ENCODE data around the gene AIMP1.
A peak's percentile ranks its signal among the peaks of the same experiment; 100 is the strongest.
"Not testable (repeated sequence)": the region's sequence is repeated elsewhere in the genome, so short reads cannot be mapped to it uniquely, and the experiment has no call there.

Gene AIMP1

GRCh38 chr4:106312997-106313522, 3.3 kb upstream of the AIMP1 start:
- DNase-seq (ENCODE audit: low read depth), result no peak

- no peak for DNase-seq (ENCODE audit: low read depth)
Measured at GRCh38 chr4:106314960-106315359, 1.4 kb upstream of the AIMP1 start.

DNA sequence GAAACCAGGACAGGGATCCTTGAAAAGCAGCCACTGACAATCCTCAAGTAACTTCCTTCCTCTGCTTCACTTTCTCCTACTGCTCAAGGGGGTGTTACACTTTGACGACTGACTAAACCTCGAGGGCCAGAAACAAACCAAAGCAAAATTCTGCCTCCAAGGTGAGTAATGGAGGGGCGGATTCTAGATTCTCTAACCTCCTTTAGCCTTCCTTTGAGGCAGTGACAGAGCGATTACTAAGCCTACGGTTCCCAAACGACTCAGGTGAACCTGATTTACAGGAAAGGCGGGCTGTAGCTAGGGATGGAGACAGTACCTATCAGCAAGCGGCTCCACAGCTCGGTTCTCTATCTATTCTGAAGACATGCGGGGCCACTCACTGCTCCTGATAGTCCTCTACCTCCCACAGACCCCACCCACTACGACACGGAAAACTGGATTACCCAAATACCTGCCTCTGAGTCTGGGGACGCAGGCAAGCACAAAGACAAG, 828 bp upstream of the AIMP1 start:
- peak; percentile 41 for DNase-seq (ENCODE audit: low read depth)

GRCh38 chr4:106316773-106317409, 541 bp downstream of the AIMP1 start:
- DNase-seq (ENCODE audit: low read depth), result no peak

DNA sequence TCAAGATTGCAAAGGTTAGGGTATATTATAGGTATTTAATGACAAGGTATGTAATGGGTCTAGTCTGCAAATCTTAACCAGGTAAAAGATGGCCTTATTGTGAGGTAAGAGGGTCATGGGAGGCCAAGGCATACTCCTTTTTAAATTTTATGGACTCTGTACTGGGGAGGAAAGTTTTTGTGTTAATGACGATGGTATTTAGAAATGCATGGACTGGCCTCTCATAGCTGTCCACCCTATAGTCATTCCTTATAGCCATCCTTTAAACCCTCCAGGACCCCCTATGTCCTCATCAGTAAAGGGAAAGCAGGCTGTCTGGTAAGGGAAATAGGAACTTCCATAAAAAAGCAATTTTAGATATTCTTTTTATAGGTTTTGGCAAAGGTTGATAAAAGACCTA, 1.5 kb downstream of the AIMP1 start:
- no peak for DNase-seq (ENCODE audit: low read depth)

DNA sequence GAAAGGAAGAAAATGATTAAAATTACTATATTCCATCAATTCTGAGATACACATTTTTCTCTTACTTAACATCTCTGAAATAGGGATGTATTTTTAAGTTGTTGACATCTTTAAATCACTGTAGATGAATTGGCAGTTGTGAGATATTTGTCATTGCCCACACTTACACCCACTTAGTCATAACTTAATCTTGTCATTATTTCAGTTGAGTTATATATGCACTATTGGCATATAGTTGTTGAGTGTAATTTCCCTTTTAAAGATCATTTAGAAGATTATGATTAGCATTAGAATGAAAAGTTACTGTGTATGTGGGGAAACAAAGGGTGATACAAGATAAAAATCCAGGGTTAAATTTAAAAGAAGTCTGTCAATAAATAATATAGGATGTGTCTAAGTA, 2.2 kb downstream of the AIMP1 start:
- DNase-seq (ENCODE audit: low read depth), result no peak

GRCh38 chr4:106320235-106320634, 3.9 kb downstream of the AIMP1 start:
- DNase-seq (ENCODE audit: low read depth), result no peak

DNA sequence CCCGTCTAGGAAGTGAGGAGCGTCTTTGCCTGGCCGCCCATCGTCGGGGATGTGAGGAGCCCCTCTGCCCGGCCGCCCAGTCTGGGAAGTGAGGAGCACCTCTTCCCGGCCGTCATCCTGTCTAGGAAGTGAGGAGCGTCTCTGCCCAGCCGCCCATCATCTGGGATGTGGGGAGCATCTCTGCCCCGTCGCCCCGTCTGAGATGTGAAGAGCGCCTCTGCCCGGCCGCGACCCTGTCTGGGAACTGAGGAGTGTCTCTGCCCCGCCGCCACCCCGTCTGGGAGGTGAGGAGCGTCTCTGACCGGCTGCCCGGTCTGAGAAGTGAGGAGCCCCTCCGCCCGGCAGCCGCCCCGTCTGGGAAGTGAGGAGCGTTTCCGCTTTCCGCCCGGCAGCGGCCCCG, 4.8 kb downstream of the AIMP1 start:
- not testable (repeated sequence) for DNase-seq (ENCODE audit: low read depth)

DNA sequence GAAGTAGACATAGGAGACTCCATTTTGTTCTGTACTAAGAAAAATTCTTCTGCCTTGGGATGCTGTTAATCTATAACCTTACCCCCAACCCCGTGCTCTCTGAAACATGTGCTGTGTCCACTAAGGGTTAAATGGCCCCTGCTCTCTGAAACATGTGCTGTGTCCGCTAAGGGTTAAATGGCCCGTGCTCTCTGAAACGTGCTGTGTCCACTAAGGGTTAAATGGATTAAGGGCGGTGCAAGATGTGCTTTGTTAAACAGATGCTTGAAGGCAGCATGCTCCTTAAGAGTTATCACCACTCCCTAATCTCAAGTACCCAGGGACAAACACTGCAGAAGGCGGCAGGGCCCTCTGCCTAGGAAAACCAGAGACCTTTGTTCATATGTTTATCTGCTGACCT, 5.5 kb downstream of the AIMP1 start:
- DNase-seq (ENCODE audit: low read depth), result not testable (repeated sequence)

DNA sequence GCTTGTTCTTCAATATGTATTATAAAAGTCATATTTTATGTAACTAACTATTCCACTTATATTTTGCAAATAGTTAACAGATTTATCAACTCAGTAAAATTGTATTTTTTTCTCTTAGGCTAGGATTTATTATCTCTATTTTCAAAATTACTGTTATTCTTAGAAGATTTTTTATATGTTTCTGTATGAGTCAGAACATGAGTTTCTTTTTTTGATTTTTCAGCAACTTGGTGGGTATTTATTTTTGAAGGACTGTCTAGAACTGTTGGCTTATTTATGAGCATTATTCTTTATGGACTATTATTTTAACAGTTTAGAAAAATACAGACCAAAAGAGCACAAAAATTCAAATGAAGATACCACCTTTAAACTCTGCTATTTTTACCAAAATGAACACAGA, 6.8 kb downstream of the AIMP1 start:
- no peak for DNase-seq (ENCODE audit: low read depth)

GRCh38 chr4:106325800-106326199, 9.4 kb downstream of the AIMP1 start:
- DNase-seq (ENCODE audit: low read depth), result no peak

DNA sequence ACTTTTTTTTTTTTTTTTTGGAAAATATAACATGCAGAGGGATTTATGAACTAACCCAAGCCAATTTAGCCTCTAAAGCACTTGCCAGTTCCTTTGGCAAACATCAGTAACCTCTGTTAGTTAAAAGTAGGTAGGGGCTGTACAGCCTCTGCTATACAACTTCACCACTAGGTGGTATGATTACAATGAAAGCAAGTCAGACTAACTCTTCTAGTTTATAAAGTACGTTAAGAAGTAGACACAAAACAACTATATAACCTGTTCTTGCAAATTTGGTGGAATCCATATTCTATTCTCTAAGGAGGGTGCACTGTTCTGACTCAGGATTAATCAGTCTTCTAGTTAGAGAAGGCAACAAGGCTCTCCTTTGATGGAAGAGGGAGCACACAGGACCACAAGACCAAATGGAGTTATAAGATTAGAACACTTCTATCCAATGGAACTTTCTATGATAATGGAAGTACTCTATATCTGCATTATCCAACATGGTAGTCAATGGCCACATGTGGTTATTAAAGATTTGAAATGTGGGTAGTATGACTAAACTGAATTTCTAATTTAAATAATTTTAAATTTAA, 12.8 kb downstream of the AIMP1 start:
- DNase-seq (ENCODE audit: low read depth), result no peak

- no peak for DNase-seq (ENCODE audit: low read depth)
Measured at GRCh38 chr4:106333186-106333585, 16.8 kb downstream of the AIMP1 start.

DNA sequence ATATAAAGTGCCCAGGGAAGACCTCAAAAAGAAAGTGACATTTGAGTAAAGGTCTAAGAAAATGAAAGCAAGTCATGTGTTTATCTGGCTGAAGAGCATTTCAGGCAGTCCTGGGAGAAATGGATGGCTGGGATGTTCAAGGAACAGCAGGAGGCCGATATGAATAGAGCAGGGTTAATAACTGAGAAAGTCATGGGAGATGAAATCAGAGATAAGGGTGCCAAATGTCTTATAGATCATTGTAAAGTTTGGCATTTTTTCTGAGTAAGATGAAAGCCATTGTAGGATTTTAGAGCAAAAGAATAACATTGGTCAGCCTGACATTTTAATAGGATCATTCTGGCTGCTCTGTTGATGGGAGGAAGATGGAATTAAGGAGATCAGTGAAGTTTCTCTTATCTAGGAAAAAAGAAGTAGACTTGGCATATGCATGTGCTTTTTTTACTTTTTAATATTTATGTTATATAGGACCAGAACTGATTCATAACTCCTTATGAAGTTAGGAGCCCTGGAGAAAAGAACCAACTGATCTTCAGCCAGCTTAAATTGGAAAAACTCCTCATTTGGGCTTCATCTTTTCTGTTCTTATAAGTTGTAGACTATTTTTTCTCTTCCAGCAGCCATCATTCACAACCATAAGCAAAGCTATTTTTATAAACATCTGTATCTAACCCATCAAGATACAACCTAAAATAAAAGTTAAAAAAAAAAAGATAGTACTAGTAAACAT, 18.6 kb downstream of the AIMP1 start:
- DNase-seq (ENCODE audit: low read depth), result no peak

DNA sequence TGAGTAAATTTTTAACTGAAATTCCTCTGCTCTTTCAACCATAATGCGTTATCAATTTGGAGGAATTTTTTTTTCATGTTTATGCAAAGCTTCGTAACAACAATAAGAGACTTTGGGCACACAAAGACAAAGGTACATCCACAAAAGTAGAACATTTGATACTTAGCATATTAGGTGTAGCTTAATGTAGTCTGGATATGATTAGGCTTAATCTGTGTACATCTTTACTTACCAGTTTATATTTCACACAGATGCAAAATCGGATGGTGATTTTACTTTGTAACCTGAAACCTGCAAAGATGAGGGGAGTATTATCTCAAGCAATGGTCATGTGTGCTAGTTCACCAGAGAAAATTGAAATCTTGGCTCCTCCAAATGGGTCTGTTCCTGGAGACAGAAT, 20.3 kb downstream of the AIMP1 start:
- no peak for DNase-seq (ENCODE audit: low read depth)

DNA sequence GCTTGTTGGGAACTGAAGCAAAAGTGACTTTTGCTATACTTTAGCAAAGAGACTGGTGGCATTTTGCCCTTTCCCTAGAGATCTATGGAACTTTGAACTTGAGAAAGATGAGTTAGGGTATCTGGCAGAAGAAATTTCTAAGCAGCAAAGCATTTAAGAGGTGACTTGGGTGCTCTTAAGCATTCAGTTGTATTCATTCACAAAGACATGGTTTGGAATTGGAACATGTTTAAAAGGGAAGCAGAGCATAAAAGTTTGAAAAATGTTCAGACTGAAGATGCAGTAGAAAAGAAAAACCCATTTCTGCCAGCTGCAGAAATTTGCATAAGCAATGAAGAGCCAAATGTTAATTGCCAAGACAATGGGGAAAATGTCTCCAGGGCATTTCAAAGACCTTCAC, 21.6 kb downstream of the AIMP1 start:
- no peak for DNase-seq (ENCODE audit: low read depth)

DNA sequence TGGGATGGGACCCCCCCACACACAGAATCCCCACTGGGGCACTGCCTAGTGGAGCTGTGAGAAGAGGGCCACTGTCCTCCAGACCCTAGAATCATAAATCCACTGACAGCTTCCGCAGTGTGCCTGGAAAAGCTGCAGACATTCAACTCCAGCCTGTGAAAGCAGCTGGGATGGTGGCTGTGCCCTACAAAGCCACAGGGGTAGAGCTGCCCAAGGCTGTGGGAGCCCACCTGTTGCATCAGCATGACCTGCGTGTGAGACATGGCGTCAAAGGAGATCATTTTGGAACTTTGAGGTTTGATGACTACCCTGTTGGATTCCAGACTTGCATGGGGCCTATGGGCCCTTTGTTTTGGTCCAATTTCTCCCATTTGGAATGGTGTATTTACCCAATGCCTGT, 22.3 kb downstream of the AIMP1 start:
- no peak for DNase-seq (ENCODE audit: low read depth)

GRCh38 chr4:106339431-106339830, 23.1 kb downstream of the AIMP1 start:
- no peak for DNase-seq (ENCODE audit: low read depth)

DNA sequence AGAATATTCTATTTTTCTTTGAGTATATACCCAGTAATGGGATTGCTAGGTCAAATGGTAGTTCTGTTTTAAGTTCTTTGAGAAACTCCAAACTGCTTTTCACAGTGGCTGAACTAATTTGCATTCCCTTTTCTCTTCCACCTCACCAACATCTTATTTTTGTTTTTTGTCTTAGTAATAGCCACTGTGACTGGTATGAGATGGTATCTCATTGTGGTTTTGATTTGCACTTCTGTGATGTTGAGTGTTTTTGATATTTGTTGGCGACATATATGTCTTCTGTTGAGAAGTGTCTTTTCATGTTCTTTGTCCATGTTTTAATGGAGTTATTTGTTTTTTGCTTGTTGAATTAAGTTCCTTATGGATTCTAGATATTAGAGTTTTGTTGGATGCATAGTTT, 24.4 kb downstream of the AIMP1 start:
- DNase-seq (ENCODE audit: low read depth), result no peak

GRCh38 chr4:106343865-106344646, 27.7 kb downstream of the AIMP1 start:
- no peak for DNase-seq (ENCODE audit: low read depth)

GRCh38 chr4:106344647-106344970, 28.3 kb downstream of the AIMP1 start:
- DNase-seq (ENCODE audit: low read depth), result no peak

GRCh38 chr4:106347167-106347566, 30.8 kb downstream of the AIMP1 start:
- DNase-seq (ENCODE audit: low read depth), result no peak

DNA sequence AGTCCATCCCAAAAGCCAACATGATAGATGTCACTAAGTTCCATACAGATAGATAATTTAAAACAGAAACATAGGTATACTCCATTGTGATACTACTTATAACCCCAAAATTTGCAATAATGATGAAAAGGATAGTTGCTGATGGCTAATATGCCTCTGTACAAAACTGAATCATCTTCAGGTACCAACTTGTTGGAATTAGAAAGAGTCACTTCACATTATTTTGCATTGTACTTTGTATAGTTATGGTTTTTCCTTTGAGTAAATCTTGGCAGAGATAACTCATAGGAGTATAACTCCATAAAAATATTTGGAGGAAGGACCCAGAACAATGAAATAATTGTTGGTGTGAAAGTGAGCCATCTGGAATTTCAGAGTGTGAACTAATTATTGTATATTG, 34.7 kb downstream of the AIMP1 start:
- no peak for DNase-seq (ENCODE audit: low read depth)

All from stimulated activated CD4-positive, alpha-beta T cell treated with anti-CD3 and anti-CD28 coated beads, Interleukin-2, amount 100 ng/mL, for 4 hours (primary cell).